GM18873 (cell line): Measurements from ENCODE around the gene LYPLAL1.
"Not testable (repeated sequence)": the region's sequence is repeated elsewhere in the genome, so short reads cannot be mapped to it uniquely, and the experiment has no call there.

Experiments used
- ATAC-seq: cut with Tn5 transposase; IDR thresholded peaks from one replicate; pipeline ENCODE4 v1.9.1; 2021; ENCODE audit warnings: mild to moderate bottlenecking, moderate library complexity, moderate number of reproducible peaks; ENCODE audit not compliant: unreplicated experiment, low FRiP score

The LYPLAL1 gene

GRCh38 chr1:219209578-219209977 lies 35.9 kb downstream of the LYPLAL1 start:
- ATAC-seq, result no peak

DNA sequence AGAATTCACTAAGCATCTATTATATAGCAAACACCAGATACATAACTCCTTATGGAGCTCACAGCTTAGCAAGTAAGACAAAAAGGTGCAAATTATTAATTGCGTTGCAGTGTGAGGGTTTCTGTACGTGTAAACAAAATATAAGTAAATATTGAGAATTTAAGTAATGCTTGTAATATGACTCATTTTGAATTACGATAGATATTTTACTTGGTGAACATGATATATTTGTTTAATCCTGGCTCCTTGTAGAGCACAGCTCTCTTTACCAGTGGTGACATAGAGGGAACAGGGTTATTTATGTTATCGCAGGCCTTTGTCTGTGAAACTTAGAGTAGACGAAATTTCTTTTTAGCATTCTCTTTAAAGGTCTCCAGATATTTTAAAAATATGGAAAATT lies 36.4 kb downstream of the LYPLAL1 start:
- ATAC-seq, result no peak

DNA sequence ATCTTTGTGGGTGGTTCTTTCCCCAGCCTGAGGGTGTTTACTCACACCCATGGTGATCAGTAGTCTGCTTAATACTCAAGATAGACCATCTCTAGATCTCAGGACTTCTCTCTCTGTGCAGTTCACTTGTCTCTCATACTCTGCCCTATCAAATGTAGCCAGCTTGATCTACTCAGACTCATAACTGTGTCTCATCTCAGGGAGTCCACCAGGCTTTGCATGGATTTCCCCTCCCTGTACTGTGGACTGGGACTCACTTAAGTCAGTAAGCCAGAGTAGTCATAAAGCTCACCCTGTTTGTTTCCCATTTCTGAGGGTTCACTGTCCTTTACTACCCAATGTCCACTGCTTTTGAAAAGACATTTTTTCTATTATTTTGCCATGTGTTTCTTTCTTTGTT lies 41.8 kb downstream of the LYPLAL1 start:
- no peak for ATAC-seq

- ATAC-seq, result peak; percentile 98
These were observed 47.3 kb downstream of the LYPLAL1 start for GRCh38 chr1:219220945-219221344.

DNA sequence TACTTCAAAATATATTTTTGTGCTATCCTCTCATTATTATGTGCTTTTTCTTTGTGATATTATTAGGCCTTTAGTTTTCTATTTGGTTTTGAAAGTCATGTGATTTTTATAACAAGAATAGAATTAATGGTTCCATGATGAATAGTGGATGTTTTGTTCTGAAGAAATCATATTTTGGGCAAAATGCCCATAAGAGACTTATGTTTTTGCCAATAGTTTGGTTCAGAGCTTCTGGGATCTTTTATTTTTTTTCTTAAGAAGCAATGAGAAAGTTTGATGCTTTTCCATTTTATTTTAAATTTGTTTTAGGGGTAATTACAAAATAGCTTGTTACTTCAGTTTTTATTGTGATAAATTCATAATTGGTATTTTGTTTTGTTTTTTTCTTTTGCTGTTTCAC lies 49.8 kb downstream of the LYPLAL1 start:
- ATAC-seq, result no peak

DNA sequence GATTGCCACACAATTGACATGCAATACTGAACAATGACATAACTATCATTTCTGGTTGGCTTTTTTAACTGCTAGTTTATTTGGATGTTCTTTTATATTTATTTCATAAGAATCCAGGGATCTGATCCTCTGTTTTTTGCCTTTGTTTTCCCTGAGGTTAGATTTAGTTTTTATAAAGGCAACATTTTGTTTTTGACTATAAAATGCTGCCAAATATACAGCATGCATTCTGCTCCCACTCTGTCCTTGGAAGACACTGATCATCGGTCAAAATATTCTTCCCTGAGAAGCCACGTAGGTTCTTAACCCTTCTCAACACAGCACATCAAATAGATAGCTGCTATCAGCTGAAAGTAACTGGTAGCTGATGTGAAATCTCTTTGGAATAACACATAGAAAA lies 52.5 kb downstream of the LYPLAL1 start:
- no peak for ATAC-seq

GRCh38 chr1:219227360-219228057 lies 53.8 kb downstream of the LYPLAL1 start:
- ATAC-seq, result no peak

- no peak for ATAC-seq
These were observed 54.4 kb downstream of the LYPLAL1 start for GRCh38 chr1:219228058-219228419.

GRCh38 chr1:219232890-219233289 lies 59.2 kb downstream of the LYPLAL1 start:
- no peak for ATAC-seq

DNA sequence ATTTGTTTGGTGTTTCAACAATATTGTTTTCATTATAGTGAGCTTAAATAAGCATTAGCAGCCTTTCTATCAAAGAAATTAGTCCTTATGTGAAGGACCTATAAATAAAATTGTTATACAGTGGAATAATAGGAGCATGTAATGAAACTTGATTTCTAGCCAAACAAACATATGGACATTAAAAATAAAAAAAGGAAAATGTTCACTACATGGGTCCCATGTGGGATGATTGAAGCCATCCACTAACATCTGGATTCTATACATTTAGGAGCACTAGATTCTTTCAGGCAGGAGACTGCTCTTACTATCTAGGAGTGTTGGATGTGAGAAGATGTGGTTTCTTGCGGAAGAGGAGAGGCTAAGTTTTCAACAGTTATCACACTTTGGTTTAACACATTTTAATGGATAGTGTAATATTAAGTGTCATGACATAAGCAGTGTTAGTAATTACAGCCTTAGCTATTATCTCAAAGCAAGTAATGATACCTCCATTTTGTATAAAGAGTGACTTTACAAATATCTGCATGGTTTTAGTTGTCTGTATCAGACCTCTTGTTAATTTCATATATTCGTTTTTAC lies 62.3 kb downstream of the LYPLAL1 start:
- ATAC-seq, result no peak

DNA sequence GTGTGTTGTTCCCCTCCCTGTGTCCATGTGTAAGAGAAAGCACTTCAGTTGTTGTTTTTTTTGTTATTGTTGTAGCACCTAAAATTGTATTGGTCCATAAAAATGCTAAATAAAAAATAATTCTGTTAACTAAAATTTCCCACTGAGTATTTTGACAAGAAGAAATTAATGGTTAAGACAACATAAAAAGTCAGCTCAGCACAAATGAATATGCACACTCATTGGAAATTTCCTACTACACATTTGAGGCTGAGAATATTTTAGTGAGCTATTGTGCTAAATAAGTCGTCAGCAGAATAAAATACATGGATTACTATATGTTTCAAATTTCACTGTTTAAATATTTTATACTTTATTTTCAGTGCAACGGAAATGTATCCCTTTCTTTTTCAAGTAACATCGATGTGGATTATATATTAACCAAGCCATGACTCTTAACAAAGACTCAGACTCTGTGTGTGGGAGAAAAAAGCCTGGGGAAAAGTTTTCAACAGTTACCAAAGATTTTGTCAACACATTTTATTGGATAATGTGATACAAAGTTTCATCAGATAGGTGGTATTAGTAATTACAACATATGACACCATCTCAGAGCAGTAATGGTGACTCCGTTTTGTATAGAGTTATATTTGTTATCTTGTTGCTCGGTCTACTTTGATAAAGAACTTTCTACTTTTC lies 63.4 kb downstream of the LYPLAL1 start:
- ATAC-seq, result no peak

DNA sequence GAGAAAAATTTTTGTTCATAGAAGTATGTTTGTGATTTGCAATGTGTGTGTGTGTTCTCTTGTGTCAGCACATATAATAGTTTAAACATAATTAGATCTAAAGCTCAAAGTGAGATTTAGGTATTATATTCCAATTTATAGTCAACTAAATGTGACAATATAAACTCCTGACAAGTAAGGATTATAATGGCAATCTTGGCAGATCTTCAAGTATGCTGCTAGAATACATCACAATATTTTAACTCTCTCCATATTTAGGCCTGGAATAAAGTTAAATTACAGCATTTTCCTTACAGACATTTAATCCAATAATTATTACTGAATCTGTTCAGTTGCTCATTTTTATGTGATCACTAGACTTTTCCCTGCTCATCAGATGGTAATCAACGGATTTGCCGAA lies 65.8 kb downstream of the LYPLAL1 start:
- no peak for ATAC-seq

DNA sequence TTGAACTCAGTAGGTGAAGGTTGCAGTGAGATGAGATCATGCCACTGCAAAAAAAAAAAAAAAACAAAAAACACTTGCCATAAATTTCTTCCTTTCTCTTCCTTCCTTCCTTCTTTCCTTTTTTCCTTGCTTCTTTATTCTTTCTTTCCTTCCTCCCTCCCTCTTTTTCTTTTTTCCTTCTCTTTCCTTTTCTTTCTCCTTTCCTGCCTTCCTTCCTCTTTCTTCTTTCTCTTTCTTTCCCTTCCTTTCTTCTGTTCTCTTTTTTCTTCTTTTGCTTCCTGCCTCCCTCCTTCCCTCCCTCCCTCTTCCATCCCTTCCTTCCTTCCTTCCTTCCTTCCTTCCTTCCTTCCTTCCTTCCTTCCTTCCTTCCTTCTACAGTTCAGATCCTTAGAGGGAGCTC lies 71.2 kb downstream of the LYPLAL1 start:
- no peak for ATAC-seq

GRCh38 chr1:219247441-219247840 lies 73.8 kb downstream of the LYPLAL1 start:
- ATAC-seq, result no peak

GRCh38 chr1:219250468-219250867 lies 76.8 kb downstream of the LYPLAL1 start:
- not testable (repeated sequence) for ATAC-seq

DNA sequence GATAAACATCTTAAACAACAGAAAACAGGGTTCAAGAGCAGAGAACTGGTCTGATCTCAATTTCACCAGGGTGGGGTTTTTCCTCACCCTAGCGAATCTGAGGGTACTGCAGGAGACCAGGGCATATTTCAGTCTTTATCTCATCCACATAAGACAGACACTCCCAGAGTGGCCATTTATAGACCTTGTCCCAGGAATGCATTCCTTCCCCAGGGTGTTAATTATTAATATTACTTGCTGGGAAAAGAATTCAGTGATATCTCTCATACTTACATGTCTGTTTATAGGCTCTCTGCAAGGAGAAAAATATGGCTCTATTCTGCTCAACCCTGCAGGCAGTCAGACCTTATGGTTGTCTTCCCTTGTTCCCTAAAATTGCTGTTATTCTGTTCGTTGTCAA lies 84.1 kb downstream of the LYPLAL1 start:
- ATAC-seq, result no peak

DNA sequence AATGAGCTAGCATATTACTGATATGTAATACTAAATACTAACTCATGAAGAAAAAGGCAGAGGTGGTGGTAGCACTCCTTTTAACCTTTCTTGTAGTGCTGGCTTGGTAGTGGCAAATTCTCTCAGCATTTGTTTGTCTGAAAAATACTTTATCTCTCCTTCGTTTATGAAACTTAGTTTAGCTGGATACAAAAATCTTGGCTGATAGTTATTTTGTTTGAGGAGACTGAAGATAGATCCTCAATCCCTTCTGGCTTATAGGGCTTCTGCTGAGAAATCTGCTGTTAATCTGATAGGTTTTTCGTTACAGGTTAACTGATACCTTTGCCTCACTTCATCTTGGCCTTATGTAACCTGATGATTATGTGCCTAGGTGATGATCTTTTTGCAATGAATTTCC lies 87.8 kb downstream of the LYPLAL1 start:
- no peak for ATAC-seq
